Globus pallidus (tissue), 1 donor: Measurements from ENCODE around the gene PTPRO.
"Not testable (repeated sequence)": the region's sequence is repeated elsewhere in the genome, so short reads cannot be mapped to it uniquely, and the experiment has no call there.

Experiments used
- DNase-seq: peaks from one replicate; pipeline ENCODE4 v3.0.0-alpha.2; 2015; ENCODE audit warnings: low spot score

Gene PTPRO

GRCh38 chr12:15602051-15602672 is 279.9 kb downstream of the PTPRO start:
- DNase-seq = no peak

GRCh38 chr12:15603474-15604085 is 281.3 kb downstream of the PTPRO start:
- no peak for DNase-seq

- DNase-seq = no peak
Observed at GRCh38 chr12:15605881-15606590, 283.7 kb downstream of the PTPRO start.

GRCh38 chr12:15608406-15608805 is 286.1 kb downstream of the PTPRO start:
- DNase-seq = no peak

GRCh38 chr12:15608941-15609340 is 286.6 kb downstream of the PTPRO start:
- DNase-seq = no peak

- no peak for DNase-seq
Observed at GRCh38 chr12:15613981-15614380, 291.7 kb downstream of the PTPRO start.

- DNase-seq = not testable (repeated sequence)
Observed at GRCh38 chr12:15616495-15616894, 294.2 kb downstream of the PTPRO start.

GRCh38 chr12:15620741-15621539 is 298.6 kb downstream of the PTPRO start:
- DNase-seq = peak; percentile 9

- DNase-seq = no peak
Observed at GRCh38 chr12:15625075-15625474, 302.8 kb downstream of the PTPRO start.

GRCh38 chr12:15627995-15628945 is 306.0 kb downstream of the PTPRO start:
- peak; percentile 12 for DNase-seq

- peak; percentile 32 for DNase-seq
Observed at GRCh38 chr12:15629108-15629507, 306.8 kb downstream of the PTPRO start.

- DNase-seq = no peak
Observed at GRCh38 chr12:15629761-15630160, 307.5 kb downstream of the PTPRO start.

GRCh38 chr12:15631007-15631715 is 308.9 kb downstream of the PTPRO start:
- DNase-seq = no peak

- DNase-seq = no peak
Observed at GRCh38 chr12:15632708-15633107, 310.4 kb downstream of the PTPRO start.

GRCh38 chr12:15633201-15633600 is 310.9 kb downstream of the PTPRO start:
- no peak for DNase-seq

GRCh38 chr12:15634010-15634683 is 311.8 kb downstream of the PTPRO start:
- no peak for DNase-seq

- DNase-seq = no peak
Observed at GRCh38 chr12:15636060-15636890, 314.0 kb downstream of the PTPRO start.

GRCh38 chr12:15638231-15638630 is 315.9 kb downstream of the PTPRO start:
- no peak for DNase-seq

- no peak for DNase-seq
Observed at GRCh38 chr12:15644700-15645099, 322.4 kb downstream of the PTPRO start.
